Measurements from ENCODE around the gene HIPK4. TPM values are rescaled to one million over a fixed set of nuclear protein-coding genes. Genes with fewer than 3 reads are reported as not detected.
"Not testable (repeated sequence)": the region's sequence is repeated elsewhere in the genome, so short reads cannot be mapped to it uniquely, and the experiment has no call there.

HIPK4 gene
- polyA plus RNA-seq, 1 experiment, result 0.09 TPM

- H3K27ac ChIP-seq (ENCODE audit: low read depth, low read length), result no peak overlapping the region
- TF ChIP-seq CTCF (IDR thresholded peaks at IDR 0.05; ENCODE audit: low read depth, low read length), result no peak
- no peak overlapping the region for H3K4me3 ChIP-seq (ENCODE audit: low read depth, low read length)
- H3K9me3 ChIP-seq (ENCODE audit: control insufficient read depth, insufficient read depth, low read length), result no peaks in the 10 kb centered on the region; the same call in 1 of the 2 replicates
- ChIA-PET POLR2A (interaction anchor here (0.9 kb wide), 1 partner anchor 9 kb away, joined by 4 read pairs; no protein-coding TSS in a partner anchor), CTCF (interaction anchor here (0.6 to 4.5 kb wide), 4 partner anchors 8 to 222 kb away, joined by 3 to 35 read pairs (median 4); no protein-coding TSS in a partner anchor)
- DNase-seq (ENCODE audit: low read depth, low spot score), result no peak
- no peaks in the 10 kb centered on the region for H3K27me3 ChIP-seq (ENCODE audit: control insufficient read depth, insufficient read depth, low read length)
These were observed 22.9 kb upstream of the HIPK4 start for GRCh38 chr19:40412866-40413265.

DNA sequence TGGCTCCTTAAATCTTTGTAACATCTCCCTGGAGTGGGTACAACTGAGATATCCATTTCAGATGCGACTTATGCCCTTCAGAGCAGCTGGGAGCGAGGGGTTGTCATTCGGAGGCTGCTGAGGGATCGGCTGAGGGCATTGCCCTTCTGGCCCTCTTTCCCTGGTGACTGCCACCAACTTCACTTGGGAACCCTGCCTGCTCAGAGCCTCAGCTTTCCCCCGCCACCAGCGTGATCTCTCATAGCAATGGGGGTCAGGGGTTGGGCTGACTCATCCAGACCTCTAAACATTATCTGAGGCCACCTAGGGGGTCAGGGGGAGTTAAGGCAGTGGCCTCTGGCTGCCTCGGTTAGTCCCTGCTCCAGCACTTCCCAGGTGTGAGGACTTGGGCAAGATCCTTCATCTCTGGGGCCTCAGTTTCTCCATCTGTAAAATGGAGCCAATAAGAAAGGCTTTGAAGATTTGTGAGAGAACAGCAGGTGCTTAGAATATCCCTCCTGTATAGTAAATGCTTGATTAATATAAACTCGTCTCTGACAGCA, 22.0 kb upstream of the HIPK4 start:
- POLR2A ChIA-PET, result interaction anchor here (1.6 kb wide), 1 partner anchor 9 kb away, joined by 4 read pairs; no protein-coding TSS in a partner anchor
- DNase-seq (ENCODE audit: low read depth, low spot score), result no peak
- no peak for TF ChIP-seq CTCF (IDR thresholded peaks at IDR 0.05; ENCODE audit: low read depth, low read length)
- CTCF ChIA-PET, result interaction anchor here (1.0 to 4.5 kb wide), 2 partner anchors 9 to 109 kb away, joined by 3 to 35 read pairs; no protein-coding TSS in a partner anchor
- Histone ChIP-seq H3K9me3 (ENCODE audit: control insufficient read depth, insufficient read depth, low read length) (no peaks in the 10 kb centered on the region; the same call in 1 of the 2 replicates), H3K27me3 (ENCODE audit: control insufficient read depth, insufficient read depth, low read length) (no peaks in the 10 kb centered on the region), H3K27ac (ENCODE audit: low read depth, low read length) (no peak overlapping the region), H3K4me3 (ENCODE audit: low read depth, low read length) (no peak overlapping the region)

GRCh38 chr19:40411125-40411842, 21.3 kb upstream of the HIPK4 start:
- no peak overlapping the region for H3K27ac ChIP-seq (ENCODE audit: low read depth, low read length)
- DNase-seq (ENCODE audit: low read depth, low spot score), result no peak
- CTCF ChIA-PET, result interaction anchor here (4.5 kb wide), 1 partner anchor 9 kb away, joined by 35 read pairs; no protein-coding TSS in a partner anchor
- no peaks in the 10 kb centered on the region for H3K27me3 ChIP-seq (ENCODE audit: control insufficient read depth, insufficient read depth, low read length)
- no peak for TF ChIP-seq CTCF (IDR thresholded peaks at IDR 0.05; ENCODE audit: low read depth, low read length)
- H3K4me3 ChIP-seq (ENCODE audit: low read depth, low read length), result no peak overlapping the region
- POLR2A ChIA-PET, result interaction anchor here (1.6 kb wide), 1 partner anchor 10 kb away, joined by 4 read pairs; no protein-coding TSS in a partner anchor
- H3K9me3 ChIP-seq (ENCODE audit: control insufficient read depth, insufficient read depth, low read length), result no peaks in the 10 kb centered on the region; the same call in 1 of the 2 replicates

- no peak for DNase-seq (ENCODE audit: low read depth, low spot score)
- H3K4me3 ChIP-seq (ENCODE audit: low read depth, low read length), result no peak overlapping the region
- ChIA-PET CTCF (interaction anchor here (4.5 kb wide), 1 partner anchor 11 kb away, joined by 35 read pairs; no protein-coding TSS in a partner anchor), POLR2A (no interaction called here)
- H3K27me3 ChIP-seq (ENCODE audit: control insufficient read depth, insufficient read depth, low read length), result no peaks in the 10 kb centered on the region
- H3K27ac ChIP-seq (ENCODE audit: low read depth, low read length), result no peak overlapping the region
- TF ChIP-seq CTCF (IDR thresholded peaks at IDR 0.05; ENCODE audit: low read depth, low read length), result no peak
- H3K9me3 ChIP-seq (ENCODE audit: control insufficient read depth, insufficient read depth, low read length), result no peaks in the 10 kb centered on the region; the same call in 1 of the 2 replicates
These were observed 20.0 kb upstream of the HIPK4 start for GRCh38 chr19:40410030-40410389.

DNA sequence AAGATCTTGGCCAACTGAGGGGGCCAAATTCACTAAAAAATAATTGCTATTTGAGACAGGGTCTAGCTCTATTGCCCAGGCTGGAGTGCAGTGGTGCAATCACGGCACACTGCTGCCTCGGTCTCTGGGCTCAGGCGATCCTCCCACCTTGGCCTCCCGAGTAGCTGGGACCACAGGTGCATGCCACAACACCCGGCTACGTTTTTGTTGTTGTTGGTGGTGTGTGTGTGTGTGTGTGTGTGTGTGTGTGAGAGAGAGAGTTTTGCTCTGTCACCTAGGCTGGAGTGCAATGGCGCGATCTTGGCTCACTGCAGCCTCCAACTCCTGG, 18.6 kb upstream of the HIPK4 start:
- H3K4me3 ChIP-seq (ENCODE audit: low read depth, low read length); DNase-seq (ENCODE audit: low read depth, low spot score); H3K9me3 ChIP-seq (ENCODE audit: control insufficient read depth, insufficient read depth, low read length); POLR2A ChIA-PET; H3K27ac ChIP-seq (ENCODE audit: low read depth, low read length); H3K27me3 ChIP-seq (ENCODE audit: control insufficient read depth, insufficient read depth, low read length): not testable (repeated sequence)
- CTCF ChIA-PET, result interaction anchor here (1.6 to 4.5 kb wide), 2 partner anchors 12 kb away, joined by 5 to 35 read pairs; no protein-coding TSS in a partner anchor

Measured in AG04450 (cell line).